HG03378 (cell line): Measurements from ENCODE around the gene FOXD2.

Source experiments
- ATAC-seq: cut with Tn5 transposase; IDR thresholded peaks from one replicate; pipeline ENCODE4 v1.9.1; 2021; ENCODE audit warnings: mild to moderate bottlenecking, moderate library complexity; ENCODE audit not compliant: unreplicated experiment

The FOXD2 gene

GRCh38 chr1:47459253-47459788 lies 21.5 kb downstream of the FOXD2 start:
- no peak for ATAC-seq

GRCh38 chr1:47460040-47460439 lies 22.2 kb downstream of the FOXD2 start:
- ATAC-seq: no peak

DNA sequence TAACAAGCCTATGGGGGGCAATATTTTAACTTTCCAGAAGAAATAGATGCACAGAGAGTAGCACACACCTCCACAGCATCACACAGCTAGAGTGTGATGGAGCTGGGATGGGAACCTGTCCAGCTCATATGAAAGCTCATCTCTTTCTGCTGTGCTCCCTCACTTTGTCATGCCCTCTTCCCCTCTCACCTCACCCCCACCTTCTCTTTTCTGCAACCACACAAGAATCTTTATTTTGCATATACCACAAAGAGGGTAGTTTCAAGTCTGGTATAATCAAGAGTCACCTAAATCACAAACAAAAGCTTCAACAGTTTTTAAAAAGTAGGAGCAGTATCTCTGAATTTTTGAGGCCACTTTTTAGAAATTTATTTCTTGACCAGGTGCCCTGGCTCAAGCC lies 22.6 kb downstream of the FOXD2 start:
- no peak for ATAC-seq

- ATAC-seq: no peak
Measured at GRCh38 chr1:47465605-47466004, 27.8 kb downstream of the FOXD2 start.

GRCh38 chr1:47468709-47469389 lies 31.0 kb downstream of the FOXD2 start:
- no peak for ATAC-seq

- no peak for ATAC-seq
Measured at GRCh38 chr1:47469390-47469759, 31.5 kb downstream of the FOXD2 start.

DNA sequence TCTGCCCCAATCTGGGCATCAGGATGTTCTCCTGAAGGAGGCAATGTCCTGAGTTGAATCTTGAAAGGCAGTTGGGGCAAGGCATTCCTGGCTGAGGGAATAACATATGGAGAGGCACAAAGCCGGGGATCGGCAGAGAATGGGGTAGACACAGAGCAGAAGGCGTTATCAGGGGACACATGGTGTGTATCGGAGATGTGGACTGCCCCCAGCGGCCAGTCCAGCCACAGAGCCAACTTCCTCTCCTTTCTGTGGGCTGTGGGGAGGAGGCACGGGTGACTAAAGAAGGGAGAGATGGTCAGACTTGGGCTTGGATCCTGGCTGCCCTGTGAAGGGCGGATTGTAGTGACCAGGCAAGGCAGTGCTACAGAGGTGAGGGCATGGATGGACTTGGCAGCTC lies 32.1 kb downstream of the FOXD2 start:
- ATAC-seq: no peak

GRCh38 chr1:47471163-47471562 lies 33.3 kb downstream of the FOXD2 start:
- ATAC-seq: no peak

- no peak for ATAC-seq
Measured at GRCh38 chr1:47474278-47475193, 36.7 kb downstream of the FOXD2 start.

- no peak for ATAC-seq
Measured at GRCh38 chr1:47477595-47478080, 39.8 kb downstream of the FOXD2 start.

GRCh38 chr1:47478090-47478489 lies 40.2 kb downstream of the FOXD2 start:
- no peak for ATAC-seq

DNA sequence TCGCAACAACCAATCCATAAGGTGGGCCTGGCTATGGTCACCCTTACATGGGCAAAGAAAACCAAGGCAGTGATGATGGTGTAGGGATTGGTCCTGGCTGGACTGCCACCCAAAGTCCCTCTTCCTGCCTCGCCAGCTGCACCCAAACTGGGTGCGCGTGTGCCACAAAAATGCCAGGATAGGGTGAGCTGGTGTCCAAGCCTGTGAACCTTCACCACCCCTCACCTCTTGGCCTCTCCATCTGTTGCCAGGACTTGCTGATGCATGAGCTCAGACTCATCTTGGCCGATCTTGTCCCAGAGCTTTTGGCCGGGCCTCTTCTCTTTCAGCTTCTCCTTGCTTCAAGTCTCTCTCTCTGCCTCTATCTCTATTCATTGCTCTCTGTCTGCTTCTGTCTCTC lies 41.8 kb downstream of the FOXD2 start:
- no peak for ATAC-seq

- no peak for ATAC-seq
Measured at GRCh38 chr1:47481936-47482335, 44.1 kb downstream of the FOXD2 start.

DNA sequence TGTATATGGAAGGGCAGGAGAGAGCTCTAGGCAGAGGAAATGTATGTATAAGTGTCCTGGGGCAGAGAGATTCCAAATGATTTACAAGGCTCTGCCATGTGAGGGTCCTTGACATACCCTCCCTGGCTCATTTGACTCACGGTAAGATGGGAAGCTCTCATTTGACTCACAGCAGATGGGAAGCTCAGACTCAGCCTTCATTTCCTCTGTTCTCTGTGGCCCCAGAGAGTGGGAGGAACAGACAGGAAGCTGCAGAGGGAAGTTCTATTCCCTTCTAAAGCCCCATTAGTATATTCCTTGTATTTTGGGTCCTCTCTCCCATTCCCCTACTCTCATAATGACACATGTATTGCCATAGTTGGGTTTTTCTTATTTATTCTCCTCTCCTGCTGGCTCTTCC lies 44.9 kb downstream of the FOXD2 start:
- no peak for ATAC-seq

DNA sequence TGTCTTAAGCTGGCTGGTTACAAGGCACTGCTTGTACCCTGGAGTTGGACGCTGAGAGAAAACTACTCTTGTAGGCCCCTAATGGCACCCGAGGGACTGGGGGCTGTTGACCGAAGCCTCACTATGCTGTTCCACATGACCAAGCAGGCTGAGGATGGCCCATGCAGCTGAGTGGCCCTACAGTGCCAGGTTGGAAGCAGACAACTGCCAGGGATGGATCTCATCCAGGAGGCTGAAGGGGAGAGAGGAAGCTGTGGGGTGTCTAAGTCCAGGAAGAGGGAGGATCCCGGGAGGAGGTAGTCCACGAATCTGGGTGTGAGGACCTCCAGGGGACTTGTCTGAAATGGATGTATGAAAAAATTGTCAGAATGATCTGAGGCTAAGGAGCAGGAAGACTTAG lies 45.8 kb downstream of the FOXD2 start:
- ATAC-seq: no peak

DNA sequence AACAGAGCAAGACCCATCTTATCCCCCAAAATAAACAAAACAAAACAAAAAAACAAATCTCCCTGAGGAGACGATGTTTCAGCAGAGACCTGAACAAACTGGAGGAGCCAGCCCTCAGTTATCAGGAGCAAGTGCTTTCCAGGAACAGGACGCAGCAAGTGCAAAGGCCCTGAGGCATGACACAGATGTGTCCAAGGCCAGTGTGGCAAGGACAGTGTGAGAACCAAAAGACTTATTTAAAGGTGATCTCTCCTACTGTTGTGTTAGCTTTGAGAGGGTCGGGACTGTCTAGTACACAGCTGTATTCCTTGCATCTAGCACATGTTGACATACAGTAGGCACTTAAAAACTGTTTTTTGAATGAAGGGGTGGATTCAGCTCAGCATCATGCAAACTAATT lies 48.0 kb downstream of the FOXD2 start:
- no peak for ATAC-seq

DNA sequence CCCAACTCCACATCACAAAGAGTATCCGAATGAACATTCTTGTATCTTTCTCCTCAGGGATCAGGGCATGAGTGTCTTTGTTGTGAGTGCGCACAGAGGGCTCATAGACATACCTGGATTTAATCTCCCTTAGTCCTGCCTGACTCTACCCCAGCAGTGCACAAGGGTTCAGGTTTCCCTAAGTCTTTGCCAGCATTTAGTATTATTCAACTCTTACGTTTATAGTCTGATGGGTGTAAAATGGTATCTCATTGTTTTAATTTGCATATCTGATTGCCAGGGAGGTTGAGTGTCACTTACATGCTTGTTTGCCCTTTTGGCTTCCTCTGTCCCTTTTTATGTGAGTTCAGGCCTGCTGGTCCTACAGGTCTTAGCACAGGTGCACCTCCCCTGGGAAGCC lies 49.5 kb downstream of the FOXD2 start:
- no peak for ATAC-seq

DNA sequence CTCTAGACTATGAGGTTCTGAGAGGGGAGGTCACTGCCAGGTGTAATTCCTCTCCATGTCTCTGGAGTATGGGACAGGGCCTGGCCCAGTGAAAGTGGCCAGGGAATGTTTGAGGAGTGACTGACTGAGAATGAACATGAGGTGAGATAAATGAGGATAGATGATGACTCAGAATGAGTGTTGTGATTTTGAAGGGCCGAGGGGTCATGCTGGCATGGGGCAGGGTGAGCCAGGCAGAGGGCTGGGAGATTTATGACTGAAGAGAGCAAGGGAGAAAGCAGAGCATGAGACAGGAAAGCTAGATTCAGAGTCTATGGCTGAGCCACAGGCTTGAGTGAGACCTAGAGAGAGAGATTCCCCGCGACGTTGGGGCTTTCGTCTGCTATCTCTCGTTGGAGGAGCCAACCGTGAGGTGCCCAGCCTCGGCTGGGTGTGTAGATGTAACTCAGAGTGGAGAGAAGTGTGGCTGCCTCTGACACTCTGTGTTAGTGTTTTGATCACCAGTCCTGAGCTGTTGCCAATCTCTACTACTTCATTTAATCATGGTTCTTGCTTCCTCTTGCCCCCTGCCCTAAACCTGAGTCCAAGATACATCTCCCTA lies 50.1 kb downstream of the FOXD2 start:
- no peak for ATAC-seq
